ENCODE data around the gene STK11IP.

The STK11IP gene

DNA sequence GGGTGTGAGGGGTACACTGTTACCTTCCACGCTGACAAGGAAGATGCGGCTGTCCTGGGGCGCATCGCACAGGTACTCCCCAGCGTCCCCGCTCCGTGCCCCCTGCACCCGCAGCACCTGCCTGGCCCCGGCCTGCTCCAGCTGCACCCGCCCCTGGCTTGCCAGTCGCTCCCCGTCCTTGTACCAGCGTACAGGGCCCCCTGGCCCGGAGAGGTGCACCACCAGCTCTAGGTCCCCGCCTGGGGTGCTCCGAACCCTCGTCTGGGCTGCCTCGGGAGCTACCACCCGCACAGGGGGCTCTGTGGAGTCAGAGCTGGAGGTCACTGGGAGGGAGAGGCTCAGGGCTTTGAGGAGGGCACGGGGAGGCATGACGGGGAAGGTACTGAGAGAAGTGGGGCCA is 40.3 kb upstream of the STK11IP start:
- Histone ChIP-seq H3K27ac (replicated peaks) (no peak overlapping the region), H3K4me3 (replicated peaks; ENCODE audit: insufficient read depth, low read length) (no peak overlapping the region), H3K27me3 (ENCODE audit: insufficient read depth, poor library complexity, severe bottlenecking) (peaks cover 9% of the 10 kb centered on the region)
- TF ChIP-seq, protein P1, sequence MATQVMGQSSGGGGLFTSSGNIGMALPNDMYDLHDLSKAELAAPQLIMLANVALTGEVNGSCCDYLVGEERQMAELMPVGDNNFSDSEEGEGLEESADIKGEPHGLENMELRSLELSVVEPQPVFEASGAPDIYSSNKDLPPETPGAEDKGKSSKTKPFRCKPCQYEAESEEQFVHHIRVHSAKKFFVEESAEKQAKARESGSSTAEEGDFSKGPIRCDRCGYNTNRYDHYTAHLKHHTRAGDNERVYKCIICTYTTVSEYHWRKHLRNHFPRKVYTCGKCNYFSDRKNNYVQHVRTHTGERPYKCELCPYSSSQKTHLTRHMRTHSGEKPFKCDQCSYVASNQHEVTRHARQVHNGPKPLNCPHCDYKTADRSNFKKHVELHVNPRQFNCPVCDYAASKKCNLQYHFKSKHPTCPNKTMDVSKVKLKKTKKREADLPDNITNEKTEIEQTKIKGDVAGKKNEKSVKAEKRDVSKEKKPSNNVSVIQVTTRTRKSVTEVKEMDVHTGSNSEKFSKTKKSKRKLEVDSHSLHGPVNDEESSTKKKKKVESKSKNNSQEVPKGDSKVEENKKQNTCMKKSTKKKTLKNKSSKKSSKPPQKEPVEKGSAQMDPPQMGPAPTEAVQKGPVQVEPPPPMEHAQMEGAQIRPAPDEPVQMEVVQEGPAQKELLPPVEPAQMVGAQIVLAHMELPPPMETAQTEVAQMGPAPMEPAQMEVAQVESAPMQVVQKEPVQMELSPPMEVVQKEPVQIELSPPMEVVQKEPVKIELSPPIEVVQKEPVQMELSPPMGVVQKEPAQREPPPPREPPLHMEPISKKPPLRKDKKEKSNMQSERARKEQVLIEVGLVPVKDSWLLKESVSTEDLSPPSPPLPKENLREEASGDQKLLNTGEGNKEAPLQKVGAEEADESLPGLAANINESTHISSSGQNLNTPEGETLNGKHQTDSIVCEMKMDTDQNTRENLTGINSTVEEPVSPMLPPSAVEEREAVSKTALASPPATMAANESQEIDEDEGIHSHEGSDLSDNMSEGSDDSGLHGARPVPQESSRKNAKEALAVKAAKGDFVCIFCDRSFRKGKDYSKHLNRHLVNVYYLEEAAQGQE (IDR thresholded peaks at IDR 0.05; ENCODE audit: insufficient replicate concordance, low read depth): no peak
- TF ChIP-seq POLR2AphosphoS5 (IDR thresholded peaks at IDR 0.05; ENCODE audit: low read depth) (no peak), GABPA (IDR thresholded peaks at IDR 0.05; ENCODE audit: low read depth) (no peak), SPI1 (IDR thresholded peaks at IDR 0.05; ENCODE audit: borderline replicate concordance, low read depth) (no peak)
- TF ChIP-seq, protein P2, sequence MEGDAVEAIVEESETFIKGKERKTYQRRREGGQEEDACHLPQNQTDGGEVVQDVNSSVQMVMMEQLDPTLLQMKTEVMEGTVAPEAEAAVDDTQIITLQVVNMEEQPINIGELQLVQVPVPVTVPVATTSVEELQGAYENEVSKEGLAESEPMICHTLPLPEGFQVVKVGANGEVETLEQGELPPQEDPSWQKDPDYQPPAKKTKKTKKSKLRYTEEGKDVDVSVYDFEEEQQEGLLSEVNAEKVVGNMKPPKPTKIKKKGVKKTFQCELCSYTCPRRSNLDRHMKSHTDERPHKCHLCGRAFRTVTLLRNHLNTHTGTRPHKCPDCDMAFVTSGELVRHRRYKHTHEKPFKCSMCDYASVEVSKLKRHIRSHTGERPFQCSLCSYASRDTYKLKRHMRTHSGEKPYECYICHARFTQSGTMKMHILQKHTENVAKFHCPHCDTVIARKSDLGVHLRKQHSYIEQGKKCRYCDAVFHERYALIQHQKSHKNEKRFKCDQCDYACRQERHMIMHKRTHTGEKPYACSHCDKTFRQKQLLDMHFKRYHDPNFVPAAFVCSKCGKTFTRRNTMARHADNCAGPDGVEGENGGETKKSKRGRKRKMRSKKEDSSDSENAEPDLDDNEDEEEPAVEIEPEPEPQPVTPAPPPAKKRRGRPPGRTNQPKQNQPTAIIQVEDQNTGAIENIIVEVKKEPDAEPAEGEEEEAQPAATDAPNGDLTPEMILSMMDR (IDR thresholded peaks at IDR 0.05; ENCODE audit: insufficient read depth, low read length): no peak
- no peak for DNase-seq (ENCODE audit: low read depth in 1 of 2, low spot score in 1 of 2)

DNA sequence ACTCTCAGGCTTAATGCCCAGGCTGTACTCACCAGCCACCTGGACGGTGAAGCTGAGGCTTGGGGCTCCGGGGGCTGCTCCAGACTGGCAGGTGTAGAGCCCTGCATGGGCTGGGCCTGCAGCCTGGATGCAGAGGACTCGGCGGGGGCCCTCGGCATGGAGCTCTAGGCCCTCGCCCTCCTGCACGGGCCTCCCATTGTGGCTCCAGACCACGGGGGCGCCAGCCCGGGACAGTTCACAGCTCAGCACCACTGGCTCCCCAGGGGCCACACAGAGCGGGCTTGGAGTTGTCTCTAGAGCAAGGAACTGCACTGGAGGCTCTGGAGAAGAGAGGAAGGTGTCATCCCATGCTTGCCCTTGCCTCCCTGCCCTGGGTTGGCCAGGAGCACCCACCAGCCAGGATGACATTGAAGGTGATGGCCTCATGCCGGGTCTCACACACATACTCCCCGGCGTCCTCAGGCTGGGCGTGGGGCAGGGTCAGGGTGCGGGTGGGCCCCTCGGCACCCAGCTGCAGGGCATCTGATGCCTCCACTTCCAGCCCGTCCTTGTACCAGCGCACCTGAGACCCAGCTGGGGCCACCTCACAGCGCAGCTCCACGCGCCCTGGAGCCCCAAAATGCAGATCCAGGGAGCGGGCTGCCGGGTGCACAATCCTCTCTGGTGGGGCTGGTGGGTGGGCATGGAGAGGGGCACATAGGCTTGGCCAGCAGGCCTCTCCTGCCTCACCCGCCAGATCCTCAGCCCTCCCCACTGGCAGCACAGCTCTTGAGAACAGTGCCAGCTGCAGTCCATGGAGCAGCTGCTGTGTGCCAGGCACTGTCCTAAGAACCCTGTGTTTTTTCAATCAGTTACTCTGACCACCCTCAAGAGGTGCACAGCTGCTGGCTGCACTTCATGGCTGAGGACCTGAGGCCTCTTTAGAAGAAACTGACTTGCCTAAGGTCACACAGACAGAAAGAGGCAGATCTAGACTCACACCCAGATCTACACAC is 39.6 kb upstream of the STK11IP start:
- Histone ChIP-seq H3K27me3 (ENCODE audit: insufficient read depth, poor library complexity, severe bottlenecking) (peaks cover 5% of the 10 kb centered on the region), H3K4me3 (replicated peaks; ENCODE audit: insufficient read depth, low read length) (no peak overlapping the region), H3K27ac (replicated peaks) (no peak overlapping the region)
- TF ChIP-seq POLR2AphosphoS5 (IDR thresholded peaks at IDR 0.05; ENCODE audit: low read depth) (no peak), GABPA (IDR thresholded peaks at IDR 0.05; ENCODE audit: low read depth) (no peak)
- TF ChIP-seq, protein P1 (IDR thresholded peaks at IDR 0.05; ENCODE audit: insufficient replicate concordance, low read depth): no peak
- no peak for DNase-seq (ENCODE audit: low read depth in 1 of 2, low spot score in 1 of 2)

DNA sequence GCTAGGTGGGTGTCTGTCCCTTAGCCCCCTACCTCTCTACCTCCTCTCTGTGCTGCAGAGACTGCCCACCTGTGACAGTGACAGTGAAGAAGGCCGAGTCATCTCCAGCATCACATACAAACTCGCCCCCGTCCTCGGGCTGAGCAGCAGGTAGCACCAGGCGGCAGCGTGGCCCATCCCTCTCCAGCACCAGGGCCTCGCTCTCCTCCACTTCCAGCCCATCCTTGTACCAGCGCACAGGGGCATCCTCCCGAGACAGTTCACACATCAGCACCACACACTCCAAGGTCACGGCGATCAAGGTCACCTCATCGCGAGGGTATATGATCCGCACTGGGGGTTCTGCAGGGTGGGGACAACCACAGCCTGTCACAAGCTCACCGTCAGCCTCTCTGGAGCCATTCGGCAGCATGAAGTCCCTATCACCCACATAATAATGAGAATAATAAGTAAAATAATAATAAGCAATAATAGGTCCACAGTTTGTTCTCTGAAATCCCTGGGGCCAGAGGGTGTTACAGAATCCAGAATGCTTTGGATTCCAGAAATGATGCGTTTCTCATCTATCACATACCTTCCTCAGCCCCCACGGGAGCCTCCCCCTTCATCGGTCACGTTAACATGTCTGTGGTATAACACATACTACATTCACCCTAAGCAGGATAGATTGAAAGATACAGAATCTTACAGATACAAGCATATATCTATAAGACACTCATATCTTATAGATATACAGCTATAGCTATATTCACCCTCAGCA is 38.3 kb upstream of the STK11IP start:
- Histone ChIP-seq H3K27ac (replicated peaks) (no peak overlapping the region), H3K27me3 (ENCODE audit: insufficient read depth, poor library complexity, severe bottlenecking) (no peaks in the 10 kb centered on the region), H3K4me3 (replicated peaks; ENCODE audit: insufficient read depth, low read length) (no peak overlapping the region)
- DNase-seq (ENCODE audit: low read depth in 1 of 2, low spot score in 1 of 2): no peak
- TF ChIP-seq, protein P2 (IDR thresholded peaks at IDR 0.05; ENCODE audit: insufficient read depth, low read length): no peak
- TF ChIP-seq GABPA (IDR thresholded peaks at IDR 0.05; ENCODE audit: low read depth) (no peak), SPI1 (IDR thresholded peaks at IDR 0.05; ENCODE audit: borderline replicate concordance, low read depth) (no peak), POLR2AphosphoS5 (IDR thresholded peaks at IDR 0.05; ENCODE audit: low read depth) (no peak)
- TF ChIP-seq, protein P1 (IDR thresholded peaks at IDR 0.05; ENCODE audit: insufficient replicate concordance, low read depth): no peak
